Suprapubic skin (tissue), 4 donors: Measurements from ENCODE around the gene GJA5.

Experiments
- CTCF ChIP-seq, 2 donors: fragments of 200-600 bp in 1 of 2; fragments of 450-650 bp in 1 of 2; sonication (generic) in 1 of 2; IDR thresholded peaks; one replicate each; pipeline ENCODE4 v1.5.1; 2016 to 2019; ENCODE audit warnings: antibody characterized with exemption in 2 of 2, mild to moderate bottlenecking in 1 of 2, moderate library complexity in 1 of 2
- EP300 ChIP-seq: sonication (generic); formaldehyde crosslinking; IDR thresholded peaks from one replicate; pipeline ENCODE4 v1.6.1; 2017; ENCODE audit warnings: antibody characterized with exemption
- POLR2A ChIP-seq, 2 donors: fragments of 450-650 bp; IDR thresholded peaks; one replicate each; pipeline ENCODE4 v1.6.1; 2017; ENCODE audit warnings: antibody characterized with exemption in 2 of 2, mild to moderate bottlenecking in 2 of 2, moderate library complexity in 2 of 2
- POLR2AphosphoS5 ChIP-seq, 3 donors: sonication (generic); formaldehyde crosslinking; IDR thresholded peaks; one replicate each; pipeline ENCODE4 v1.6.1; 2017; ENCODE audit warnings: antibody characterized with exemption in 3 of 3

- TF ChIP-seq CTCF (IDR thresholded peaks at IDR 0.05) (no peak), EP300 (no peak), POLR2A (IDR thresholded peaks at IDR 0.05) (no peak), POLR2AphosphoS5 (IDR thresholded peaks at IDR 0.05) (no peak)
These were observed 34.7 kb downstream of the GJA5 start for GRCh38 chr1:147725685-147726084.
